HPDE6-E6E7 (cell line): ENCODE measurements around the gene LONP1.
"Not testable (repeated sequence)": the region's sequence is repeated elsewhere in the genome, so short reads cannot be mapped to it uniquely, and the experiment has no call there.

Experiments
- DNase-seq: peaks from one replicate; pipeline ENCODE4 v3.0.0; 2011; ENCODE audit warnings: missing footprints; ENCODE audit errors: extremely low spot score

Gene LONP1

GRCh38 chr19:5711713-5712161, 8.2 kb downstream of the LONP1 start:
- no peak for DNase-seq

- no peak for DNase-seq
Observed at GRCh38 chr19:5711025-5711424, 8.9 kb downstream of the LONP1 start.

- DNase-seq = no peak
Observed at GRCh38 chr19:5707576-5708575, 12.1 kb downstream of the LONP1 start.

- no peak for DNase-seq
Observed at GRCh38 chr19:5706876-5707573, 12.9 kb downstream of the LONP1 start.

GRCh38 chr19:5705552-5705951, 14.4 kb downstream of the LONP1 start:
- no peak for DNase-seq

DNA sequence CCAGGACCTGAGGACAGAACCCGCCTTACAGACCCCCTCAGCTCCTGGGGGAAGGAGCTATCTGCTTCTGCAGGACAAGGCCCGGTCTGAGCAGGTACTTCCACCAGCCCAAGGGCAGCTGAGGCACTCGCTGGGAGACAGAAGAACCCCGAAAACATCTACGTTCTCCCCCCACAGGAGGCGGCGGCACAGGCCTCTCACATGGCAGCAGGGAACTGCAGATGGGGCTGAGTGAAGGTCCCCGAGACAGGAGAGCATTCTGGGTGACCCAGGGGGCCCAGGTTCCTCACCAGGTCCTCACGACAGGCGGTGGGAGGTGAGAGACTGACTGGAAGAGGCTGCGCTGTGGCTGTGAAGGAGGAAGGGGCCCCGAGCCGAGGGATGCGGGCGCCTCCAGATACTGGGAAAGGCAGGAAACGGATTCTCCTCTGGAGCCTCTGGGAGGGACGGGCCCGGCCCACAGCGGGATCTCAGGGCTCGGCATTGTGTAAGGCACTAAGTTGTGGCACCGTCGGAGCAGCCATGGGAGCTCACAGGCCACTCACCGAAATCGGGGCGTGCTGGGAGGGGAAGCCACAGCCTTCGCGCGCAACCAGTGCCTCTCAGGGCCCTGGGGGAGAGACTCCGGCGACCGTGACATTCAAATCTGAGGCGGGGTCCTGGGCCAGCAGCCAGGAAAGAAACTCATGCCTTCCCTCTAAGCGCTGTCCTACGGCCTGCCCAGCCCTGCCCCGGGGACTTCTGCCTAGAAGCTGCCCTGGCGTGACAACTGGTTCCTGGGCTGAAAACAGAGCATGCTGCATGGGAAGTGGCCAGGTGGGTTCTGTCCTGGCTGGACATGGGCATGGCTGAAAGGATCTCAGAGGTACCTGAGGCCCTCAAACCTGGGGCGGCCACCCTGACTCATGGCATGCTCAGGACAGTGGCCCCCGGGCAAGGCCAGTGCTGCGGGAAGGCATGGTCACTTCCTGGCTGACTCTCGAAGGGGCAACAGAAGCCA, 15.8 kb downstream of the LONP1 start:
- no peak for DNase-seq

DNA sequence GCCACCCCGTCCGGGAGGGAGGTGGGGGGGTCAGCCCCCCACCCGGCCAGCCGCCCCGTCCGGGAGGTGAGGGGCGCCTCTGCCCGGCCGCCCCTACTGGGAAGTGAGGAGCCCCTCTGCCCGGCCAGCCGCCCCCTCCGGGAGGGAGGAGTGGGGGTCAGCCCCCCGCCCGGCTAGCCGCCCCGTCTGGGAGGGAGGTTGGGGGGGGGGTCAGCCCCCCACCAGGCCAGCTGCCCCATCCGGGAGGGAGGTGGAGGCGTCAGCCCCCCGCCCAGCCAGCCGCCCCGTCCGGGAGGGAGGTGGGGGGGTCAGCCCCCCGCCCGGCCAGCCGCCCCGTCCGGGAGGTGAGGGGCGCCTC, 17.9 kb downstream of the LONP1 start:
- DNase-seq = not testable (repeated sequence)

GRCh38 chr19:5700455-5701092, 19.4 kb downstream of the LONP1 start:
- DNase-seq = no peak

- DNase-seq = no peak
Observed at GRCh38 chr19:5698635-5699422, 21.1 kb downstream of the LONP1 start.

GRCh38 chr19:5697890-5698634, 21.9 kb downstream of the LONP1 start:
- DNase-seq = no peak

DNA sequence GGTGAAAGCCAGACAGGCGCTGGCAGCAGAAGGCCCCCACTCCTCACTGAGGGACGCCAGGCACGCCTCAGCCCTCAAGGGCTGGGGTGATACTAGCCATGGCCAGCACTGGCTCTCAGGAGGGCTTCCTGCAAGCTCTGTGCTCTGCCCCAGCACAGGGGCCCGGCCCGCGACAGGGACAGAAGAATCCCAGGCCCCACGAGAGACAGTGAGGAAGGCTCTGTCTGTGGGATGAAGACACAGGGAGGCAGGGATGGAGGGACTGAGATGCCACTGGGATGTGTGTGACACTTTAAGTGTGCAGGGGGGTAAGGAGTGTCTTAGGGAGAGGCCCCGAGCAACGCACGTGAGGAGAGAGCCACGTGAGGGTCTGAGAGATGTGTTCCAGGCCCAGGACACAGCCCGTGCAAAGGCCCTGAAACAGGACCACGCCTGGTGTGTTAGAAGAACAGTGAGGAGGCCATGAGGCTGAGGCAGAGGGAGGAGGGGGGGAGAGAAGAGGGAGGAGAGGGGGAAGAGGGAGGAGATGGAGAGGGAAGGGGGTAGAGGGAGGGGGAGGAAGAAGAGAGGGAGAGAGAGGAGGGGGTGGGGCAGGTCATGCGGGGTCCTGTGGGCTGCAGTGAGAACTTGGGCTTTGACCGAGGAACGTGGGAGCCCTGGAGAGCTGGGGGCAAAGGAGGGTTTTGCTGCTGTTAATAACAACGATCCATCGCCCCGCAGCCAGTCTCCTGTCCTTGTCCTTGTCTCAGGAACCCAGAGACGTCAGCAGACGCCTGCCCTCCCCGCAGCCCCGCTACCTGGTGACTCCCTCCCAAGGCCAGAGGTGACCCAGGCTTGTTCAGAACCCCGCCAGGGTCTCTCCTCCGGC, 22.7 kb downstream of the LONP1 start:
- DNase-seq = no peak

GRCh38 chr19:5696196-5697021, 23.5 kb downstream of the LONP1 start:
- no peak for DNase-seq

DNA sequence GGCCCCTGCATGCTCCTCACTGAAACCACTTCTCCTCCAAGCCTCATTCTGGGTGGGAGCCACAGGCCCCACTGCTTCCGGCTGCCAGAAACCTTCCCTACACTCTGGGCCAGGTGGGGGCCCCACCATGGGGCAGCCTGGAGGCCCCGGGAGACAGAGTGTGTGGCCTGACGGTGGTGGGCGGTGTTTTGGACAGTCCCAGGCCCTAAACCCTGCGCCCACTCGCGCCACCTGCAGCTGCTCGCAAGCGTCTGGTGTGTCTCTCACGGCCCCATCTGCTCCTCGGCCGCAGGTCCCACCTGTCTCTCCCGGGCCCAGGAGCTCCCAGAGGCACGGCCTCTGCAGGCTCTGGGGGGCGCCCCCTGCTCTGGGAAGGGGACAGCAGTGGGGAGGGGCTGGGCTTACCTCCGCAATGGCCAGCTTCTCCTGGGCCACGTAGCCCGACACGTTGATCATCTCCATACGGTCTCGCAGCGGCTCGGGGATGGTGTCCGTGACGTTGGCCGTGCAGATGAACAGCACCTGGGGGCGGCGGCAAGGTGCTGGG, 24.2 kb downstream of the LONP1 start:
- no peak for DNase-seq

GRCh38 chr19:5694956-5695648, 24.8 kb downstream of the LONP1 start:
- no peak for DNase-seq

GRCh38 chr19:5694167-5694955, 25.6 kb downstream of the LONP1 start:
- DNase-seq = no peak
